Loucy (cell line): ENCODE data around the gene PANX2.
"Not testable (repeated sequence)": the region's sequence is repeated elsewhere in the genome, so short reads cannot be mapped to it uniquely, and the experiment has no call there.

Source experiments
- H2AFZ ChIP-seq: fragments of 200-600 bp; sonication (generic); 2 replicates; pipeline ENCODE4 v1.6.0; 2016; ENCODE audit warnings: antibody characterized with exemption, mild to moderate bottlenecking, low read length, moderate library complexity
- H3F3A ChIP-seq: fragments of 200-600 bp; 2 replicates; pipeline ENCODE4 v1.6.0; 2016; ENCODE audit warnings: antibody characterized with exemption, low read depth, mild to moderate bottlenecking
- H3K27me3 ChIP-seq: fragments of 200-600 bp; sonication (generic); 2 replicates; pipeline ENCODE4 v1.6.1; 2014; ENCODE audit warnings: low read length, mild to moderate bottlenecking; ENCODE audit not compliant: insufficient read depth, poor library complexity, severe bottlenecking
- H3K36me3 ChIP-seq: fragments of 200-600 bp; sonication (generic); 2 replicates; pipeline ENCODE4 v1.6.1; 2016; ENCODE audit warnings: low read length; ENCODE audit not compliant: insufficient read depth
- H3K4me1 ChIP-seq: fragments of 200-600 bp; sonication (generic); 2 replicates; pipeline ENCODE4 v1.5.1; 2014; ENCODE audit warnings: low read length, mild to moderate bottlenecking; ENCODE audit not compliant: insufficient read depth, poor library complexity, severe bottlenecking
- H3K4me2 ChIP-seq: fragments of 200-600 bp; sonication (generic); 2 replicates; pipeline ENCODE4 v1.6.0; 2014; ENCODE audit warnings: antibody characterized with exemption, low read length, low read depth, mild to moderate bottlenecking; ENCODE audit not compliant: poor library complexity, severe bottlenecking
- H3K4me3 ChIP-seq: fragments of 200-600 bp; sonication (generic); 2 replicates; pipeline ENCODE4 v1.5.1; 2014; ENCODE audit warnings: low read length, mild to moderate bottlenecking, mixed read lengths; ENCODE audit not compliant: poor library complexity, severe bottlenecking
- H3K79me2 ChIP-seq: fragments of 200-600 bp; sonication (generic); 2 replicates; pipeline ENCODE4 v1.6.1; 2014; ENCODE audit warnings: low read length; ENCODE audit not compliant: insufficient read depth
- H3K9ac ChIP-seq: fragments of 200-600 bp; sonication (generic); 2 replicates; pipeline ENCODE4 v1.6.0; 2014; ENCODE audit warnings: mild to moderate bottlenecking, low read depth, low read length, moderate library complexity; ENCODE audit not compliant: poor library complexity, severe bottlenecking
- H3K9me2 ChIP-seq: fragments of 200-600 bp; sonication (generic); replicated peaks from 2 replicates; pipeline ENCODE4 v1.6.1; 2016; ENCODE audit warnings: low read depth, low read length, mixed read lengths
- H3K9me3 ChIP-seq: fragments of 200-600 bp; sonication (generic); 2 replicates; pipeline ENCODE4 v1.6.1; 2014; ENCODE audit warnings: mild to moderate bottlenecking, antibody characterized with exemption, low read length, low read depth; ENCODE audit not compliant: insufficient read depth
- H4K20me1 ChIP-seq: fragments of 200-600 bp; sonication (generic); 2 replicates; pipeline ENCODE4 v1.6.0; 2014; ENCODE audit warnings: antibody characterized with exemption, low read length, mild to moderate bottlenecking; ENCODE audit not compliant: insufficient read depth, poor library complexity, severe bottlenecking
- EZH2phosphoT487 ChIP-seq: fragments of 200-600 bp; IDR thresholded peaks from 2 replicates; pipeline ENCODE4 v1.6.1; 2018; ENCODE audit warnings: antibody characterized with exemption, mild to moderate bottlenecking, moderate library complexity, borderline replicate concordance
- TF ChIP-seq, protein P1 (sequence below): fragments of 200-600 bp; sonication (generic); conservative IDR thresholded peaks from 2 replicates; pipeline ENCODE4 v1.5.1; 2014; ENCODE audit warnings: mild to moderate bottlenecking, antibody characterized with exemption, low read length

Gene PANX2

DNA sequence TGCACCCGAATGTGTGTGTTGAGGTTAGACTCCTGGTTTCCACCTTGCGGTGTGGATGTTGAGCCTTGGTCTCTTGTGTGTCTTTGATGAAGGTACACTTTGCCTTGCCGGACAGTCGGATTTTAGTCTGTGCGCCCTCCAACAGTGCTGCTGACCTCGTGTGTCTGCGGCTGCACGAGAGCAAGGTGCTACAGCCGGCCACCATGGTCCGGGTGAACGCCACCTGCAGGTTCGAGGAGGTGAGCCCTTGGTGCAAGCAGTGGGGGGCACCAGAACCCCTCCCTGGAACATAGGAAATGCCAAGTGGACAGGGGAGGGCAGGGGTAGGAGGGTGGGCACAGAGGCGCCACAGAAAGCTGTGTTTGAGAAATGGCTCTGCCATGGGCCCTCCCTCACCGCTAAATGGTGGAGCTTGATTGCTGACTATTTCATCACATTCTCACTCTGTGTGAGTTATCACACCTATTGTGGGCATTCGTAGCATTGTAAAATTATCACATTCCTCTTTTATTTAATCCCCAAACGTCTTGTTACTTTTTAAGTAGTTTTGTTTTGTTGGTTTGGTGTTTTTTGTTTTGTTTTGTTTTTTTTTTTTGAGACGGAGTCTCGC is 26.4 kb upstream of the PANX2 start:
- H3K4me2 ChIP-seq: no peak overlapping the region
- H3K27me3 ChIP-seq: no peaks in the 10 kb centered on the region
- no peaks in the 10 kb centered on the region for H3F3A ChIP-seq
- H3K4me1 ChIP-seq: no peaks in the 10 kb centered on the region
- no peaks in the 10 kb centered on the region for H3K36me3 ChIP-seq
- H3K9me2 ChIP-seq: no peaks in the 10 kb centered on the region
- no peak overlapping the region for H3K4me3 ChIP-seq
- H3K79me2 ChIP-seq: no peaks in the 10 kb centered on the region
- H2AFZ ChIP-seq: no peak overlapping the region
- H3K9ac ChIP-seq: no peak overlapping the region
- TF ChIP-seq, protein P1, sequence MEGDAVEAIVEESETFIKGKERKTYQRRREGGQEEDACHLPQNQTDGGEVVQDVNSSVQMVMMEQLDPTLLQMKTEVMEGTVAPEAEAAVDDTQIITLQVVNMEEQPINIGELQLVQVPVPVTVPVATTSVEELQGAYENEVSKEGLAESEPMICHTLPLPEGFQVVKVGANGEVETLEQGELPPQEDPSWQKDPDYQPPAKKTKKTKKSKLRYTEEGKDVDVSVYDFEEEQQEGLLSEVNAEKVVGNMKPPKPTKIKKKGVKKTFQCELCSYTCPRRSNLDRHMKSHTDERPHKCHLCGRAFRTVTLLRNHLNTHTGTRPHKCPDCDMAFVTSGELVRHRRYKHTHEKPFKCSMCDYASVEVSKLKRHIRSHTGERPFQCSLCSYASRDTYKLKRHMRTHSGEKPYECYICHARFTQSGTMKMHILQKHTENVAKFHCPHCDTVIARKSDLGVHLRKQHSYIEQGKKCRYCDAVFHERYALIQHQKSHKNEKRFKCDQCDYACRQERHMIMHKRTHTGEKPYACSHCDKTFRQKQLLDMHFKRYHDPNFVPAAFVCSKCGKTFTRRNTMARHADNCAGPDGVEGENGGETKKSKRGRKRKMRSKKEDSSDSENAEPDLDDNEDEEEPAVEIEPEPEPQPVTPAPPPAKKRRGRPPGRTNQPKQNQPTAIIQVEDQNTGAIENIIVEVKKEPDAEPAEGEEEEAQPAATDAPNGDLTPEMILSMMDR: peak; percentile 31
- no peak for TF ChIP-seq EZH2phosphoT487
- H4K20me1 ChIP-seq: no peaks in the 10 kb centered on the region
- no peaks in the 10 kb centered on the region for H3K9me3 ChIP-seq

- Histone ChIP-seq H3K36me3 (no peaks in the 10 kb centered on the region), H3K9ac (no peak overlapping the region), H3K4me2 (no peak overlapping the region)
Measured at GRCh38 chr22:50145721-50146438, 24.7 kb upstream of the PANX2 start.

DNA sequence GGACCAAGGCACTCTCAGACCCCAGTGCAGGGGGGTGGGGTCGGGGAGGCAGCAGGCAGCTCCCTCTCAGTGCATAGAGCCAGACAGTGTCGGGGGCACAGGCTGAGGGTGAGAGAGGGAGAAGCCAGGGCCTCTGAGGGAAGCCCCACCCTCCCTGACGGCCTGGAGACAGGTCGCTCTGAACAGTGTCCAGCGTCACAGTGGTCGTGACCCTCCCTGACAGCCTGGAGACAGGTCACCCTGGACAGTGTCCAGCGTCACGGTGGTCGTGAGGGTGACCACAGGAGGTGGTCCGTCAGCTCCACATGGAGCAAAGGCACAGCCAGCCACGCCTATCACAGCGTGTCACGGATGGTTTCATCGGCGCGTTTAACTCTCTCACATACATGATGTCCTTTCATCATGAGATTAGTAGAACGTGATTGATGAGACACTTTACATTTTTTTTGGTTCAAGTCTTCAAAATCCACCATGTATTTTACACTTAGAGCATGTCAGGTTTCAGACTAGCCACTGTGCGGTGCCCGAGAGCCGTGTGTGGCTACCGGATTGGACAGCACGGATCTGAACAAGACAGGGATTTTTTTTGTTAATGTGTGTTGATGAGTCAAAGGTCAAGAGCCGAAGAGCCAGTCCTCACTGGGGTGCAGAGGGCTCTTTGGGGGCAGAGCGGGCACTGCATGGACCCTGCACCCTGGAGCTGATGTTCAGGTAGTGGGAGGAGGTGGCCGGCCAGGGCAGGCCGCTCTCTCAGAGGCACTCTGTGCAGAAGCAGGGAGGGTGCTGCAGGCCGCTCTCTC is 23.9 kb upstream of the PANX2 start:
- Histone ChIP-seq H3K4me2 (no peak overlapping the region), H3K27me3 (no peaks in the 10 kb centered on the region), H4K20me1 (no peaks in the 10 kb centered on the region), H3K9ac (no peak overlapping the region), H3K9me3 (no peaks in the 10 kb centered on the region), H3K36me3 (no peaks in the 10 kb centered on the region), H3F3A (no peaks in the 10 kb centered on the region), H3K9me2 (no peaks in the 10 kb centered on the region), H3K79me2 (no peaks in the 10 kb centered on the region), H3K4me1 (no peaks in the 10 kb centered on the region), H3K4me3 (no peak overlapping the region), H2AFZ (no peak overlapping the region)
- no peak for TF ChIP-seq EZH2phosphoT487
- TF ChIP-seq, protein P1: no peak

More at GRCh38 chr22:50145721-50146438, 24.7 kb upstream of the PANX2 start:
- Histone ChIP-seq H3K27me3 (no peaks in the 10 kb centered on the region), H3K9me2 (no peaks in the 10 kb centered on the region), H3K4me3 (no peak overlapping the region), H2AFZ (no peak overlapping the region), H3F3A (no peaks in the 10 kb centered on the region), H3K4me1 (no peaks in the 10 kb centered on the region), H4K20me1 (no peaks in the 10 kb centered on the region), H3K9me3 (no peaks in the 10 kb centered on the region), H3K79me2 (no peaks in the 10 kb centered on the region)
- TF ChIP-seq EZH2phosphoT487: no peak
- TF ChIP-seq, protein P1: no peak

DNA sequence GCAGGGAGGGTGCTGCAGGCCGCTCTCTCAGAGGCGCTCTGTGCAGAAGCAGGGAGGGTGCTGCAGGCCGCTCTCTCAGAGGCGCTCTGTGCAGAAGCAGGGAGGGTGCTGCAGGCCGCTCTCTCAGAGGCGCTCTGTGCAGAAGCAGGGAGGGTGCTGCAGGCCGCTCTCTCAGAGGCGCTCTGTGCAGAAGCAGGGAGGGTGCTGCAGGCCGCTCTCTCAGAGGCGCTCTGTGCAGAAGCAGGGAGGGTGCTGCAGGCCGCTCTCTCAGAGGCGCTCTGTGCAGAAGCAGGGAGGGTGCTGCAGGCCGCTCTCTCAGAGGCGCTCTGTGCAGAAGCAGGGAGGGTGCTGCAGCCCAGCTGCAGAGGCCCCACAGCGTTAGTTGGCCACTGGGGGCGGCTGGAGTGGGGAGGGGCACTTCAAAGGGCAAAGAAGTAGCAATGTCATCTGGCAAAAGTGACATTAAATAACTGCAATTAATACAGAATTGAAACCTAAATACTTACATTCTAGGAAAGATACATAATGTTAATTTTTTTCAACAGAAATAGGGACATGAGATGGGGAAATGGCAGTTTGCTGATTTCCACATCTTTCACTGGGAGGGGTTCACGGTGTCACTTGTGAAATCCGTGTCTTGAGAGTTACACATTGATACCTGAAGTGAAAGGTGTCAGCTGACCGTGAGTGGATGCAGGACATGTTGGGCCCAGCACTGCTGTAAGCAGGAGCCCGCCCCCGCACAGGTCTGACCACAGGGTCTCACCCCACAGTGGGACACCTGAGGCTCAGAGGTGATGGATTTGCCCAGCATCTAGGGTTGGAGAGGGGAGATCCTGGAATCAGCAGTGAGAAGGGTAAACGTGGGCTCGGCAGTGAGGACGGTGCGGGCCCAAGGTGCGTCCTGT is 23.0 kb upstream of the PANX2 start:
- not testable (repeated sequence) for H3K27me3 ChIP-seq, H3K4me1 ChIP-seq, H2AFZ ChIP-seq, H3K4me2 ChIP-seq, H3K79me2 ChIP-seq, H3F3A ChIP-seq, H3K9me2 ChIP-seq, H3K4me3 ChIP-seq, H3K9ac ChIP-seq, H3K36me3 ChIP-seq, H3K9me3 ChIP-seq, H4K20me1 ChIP-seq
